Head of caudate nucleus (tissue), 42 donors: ENCODE results near the gene WBP4.
"Not testable (repeated sequence)": the region's sequence is repeated elsewhere in the genome, so short reads cannot be mapped to it uniquely, and the experiment has no call there.

Experiments used
- DNase-seq, 42 donors: peaks; one replicate each; pipeline versions ENCODE4 v3.0.0 to v3.0.0-alpha.2; 2020 to 2021; ENCODE audit warnings: mixed read lengths in 7 of 42
- intact Hi-C: fragments of 100-400 bp; cut with DNase I; formaldehyde crosslinking; loops from one replicate; pipeline ENCODE4 v1.15.0; 2022

Gene WBP4

GRCh38 chr13:41061075-41061913 is at the start of gene WBP4:
TSS of gene WBP4 (plus strand) at chr13:41061509. CDS start at chr13:41061674, 165 bp downstream.
- DNase-seq, result peak; percentile 81 to 98 (median 93)
- intact Hi-C loops, result loop anchor here (5.0 to 10.0 kb wide), 4 partner anchors 74 to 251 kb away; partner anchors contain the start of genes KBTBD6, KBTBD7 and NAA16

GRCh38 chr13:41012536-41012935 is 48.8 kb upstream of the WBP4 start:
- intact Hi-C loops, result no loop called here
- no peak for DNase-seq

- no peak for DNase-seq
- intact Hi-C loops, result no loop called here
Measured at GRCh38 chr13:41013835-41014234, 47.5 kb upstream of the WBP4 start.

GRCh38 chr13:41015920-41016319 is 45.4 kb upstream of the WBP4 start:
- DNase-seq, result no peak
- intact Hi-C loops, result no loop called here

GRCh38 chr13:41017159-41017558 is 44.1 kb upstream of the WBP4 start:
- intact Hi-C loops, result no loop called here
- peak in 22 of 42 donors; percentile 7 to 58 (median 26) for DNase-seq

GRCh38 chr13:41017817-41018601 is 43.3 kb upstream of the WBP4 start:
- intact Hi-C loops, result no loop called here
- no peak for DNase-seq

GRCh38 chr13:41018602-41018948 is 42.7 kb upstream of the WBP4 start:
- DNase-seq, result no peak
- intact Hi-C loops, result no loop called here

GRCh38 chr13:41019011-41019487 is 42.3 kb upstream of the WBP4 start, which contains the start of gene ELF1:
TSS of gene ELF1 (minus strand) at chr13:41019316. CDS start at chr13:40982054, 37,262 bp downstream.
- intact Hi-C loops, result no loop called here
- DNase-seq, result peak in 7 of 42 donors; percentile 2 to 53 (median 18)

- intact Hi-C loops, result no loop called here
- DNase-seq, result peak in 3 of 42 donors; percentile 6 to 25 (median 17)
Measured at GRCh38 chr13:41019578-41020347, 41.5 kb upstream of the WBP4 start.

- DNase-seq, result no peak
- intact Hi-C loops, result no loop called here
Measured at GRCh38 chr13:41025518-41025917, 35.8 kb upstream of the WBP4 start.

- intact Hi-C loops, result no loop called here
- DNase-seq, result no peak
Measured at GRCh38 chr13:41026788-41027187, 34.5 kb upstream of the WBP4 start.

- intact Hi-C loops, result no loop called here
Measured at GRCh38 chr13:41028051-41028450, 33.3 kb upstream of the WBP4 start.

GRCh38 chr13:41029629-41030028 is 31.7 kb upstream of the WBP4 start:
- no peak for DNase-seq
- intact Hi-C loops, result no loop called here

More at GRCh38 chr13:41028051-41028450, 33.3 kb upstream of the WBP4 start:
- no peak for DNase-seq

GRCh38 chr13:41032691-41033376 is 28.5 kb upstream of the WBP4 start:
- no peak for DNase-seq
- intact Hi-C loops, result no loop called here

- intact Hi-C loops, result no loop called here
- no peak for DNase-seq
Measured at GRCh38 chr13:41034382-41034781, 26.9 kb upstream of the WBP4 start.

GRCh38 chr13:41034881-41035280 is 26.4 kb upstream of the WBP4 start:
- intact Hi-C loops, result no loop called here
- no peak for DNase-seq

GRCh38 chr13:41036557-41036956 is 24.8 kb upstream of the WBP4 start:
- intact Hi-C loops, DNase-seq: not testable (repeated sequence)

- intact Hi-C loops, result no loop called here
- no peak for DNase-seq
Measured at GRCh38 chr13:41039746-41040145, 21.6 kb upstream of the WBP4 start.
